ENCODE data around the gene E2F8. TPM values are rescaled to one million over a fixed set of nuclear protein-coding genes. Genes with fewer than 3 reads are reported as not detected.

E2F8 gene
- total and polyA plus RNA-seq, 2 donors (not counting 1 experiment from before 2014, with no cell fraction given): 0.22 to 0.24 TPM

DNA sequence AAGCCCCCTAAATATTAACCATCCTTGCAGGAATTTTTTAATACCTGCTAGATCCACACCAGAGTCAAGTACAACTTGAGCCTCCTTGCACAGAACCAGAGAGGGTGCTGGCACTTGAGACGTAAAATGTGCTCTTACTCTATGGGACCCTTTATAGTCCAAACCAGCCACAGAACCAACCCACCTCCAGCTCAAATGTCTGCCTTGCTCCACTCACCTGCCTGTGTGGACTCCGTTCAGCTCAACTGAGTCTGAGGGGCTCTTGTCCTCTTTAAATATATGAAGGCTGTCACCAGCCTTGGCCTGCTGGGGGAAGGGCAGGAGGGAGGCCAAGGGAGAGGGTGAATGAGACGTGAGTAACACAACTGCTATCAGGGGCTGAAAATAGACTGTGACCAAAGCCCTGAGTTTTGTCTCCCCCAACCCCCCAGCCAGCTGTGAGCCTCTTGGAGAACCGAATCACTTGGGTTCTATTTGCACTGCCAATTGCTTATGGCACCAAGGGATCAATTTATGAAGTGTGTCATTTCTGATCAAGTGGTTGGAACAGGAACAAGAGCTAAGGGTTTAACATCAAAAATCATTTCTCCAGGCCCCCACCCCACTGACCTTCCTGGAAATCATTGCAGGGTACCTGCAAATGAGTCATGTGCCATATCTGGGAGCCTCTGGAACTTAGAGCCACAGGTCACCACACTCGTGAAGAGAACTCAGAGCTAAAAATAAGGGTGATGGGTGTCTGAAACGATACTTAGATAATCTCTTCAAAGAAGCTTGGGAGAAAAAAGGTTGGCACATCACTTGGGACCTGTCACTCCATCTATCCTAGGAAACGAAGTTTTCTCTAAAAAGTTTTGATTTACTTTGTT is 38.8 kb downstream of the E2F8 start, which contains the start of gene CSRP3:
CSRP3 (minus strand) TSS at position 247 of the 869 bp plus-strand sequence. CDS start 9,535 bp downstream, outside the sequence.
- Histone ChIP-seq H3K4me1 (ENCODE audit: control insufficient read depth in 2 of 2, insufficient read depth in 2 of 2, low read length in 2 of 2) (no peaks in the 10 kb centered on the region), H4K20me1 (ENCODE audit: control insufficient read depth, insufficient read depth, low read length, poor library complexity, severe bottlenecking) (no peaks in the 10 kb centered on the region), H3K9me3 (ENCODE audit: control extremely low read depth in 1 of 3, control insufficient read depth in 2 of 3, insufficient read depth in 1 of 3, low read length in 2 of 3) (no peaks in the 10 kb centered on the region), H2AFZ (ENCODE audit: insufficient read depth, low read depth, low read length, poor library complexity, severe bottlenecking) (no peak within 1 kb of the TSS), H3K79me2 (ENCODE audit: control insufficient read depth, insufficient read depth, low read length) (no peaks in the 10 kb centered on the region), H3K27me3 (replicated peaks in 1 of 4; ENCODE audit: control extremely low read depth in 1 of 4, control insufficient read depth in 3 of 4, insufficient read depth in 4 of 4, low read length in 3 of 4) (peaks cover 0 to 3% (median 0%) of the 10 kb centered on the region in 4 experiments), H3K4me3 (ENCODE audit: control extremely low read depth in 1 of 5, extremely low read depth in 1 of 5, insufficient read depth in 1 of 5, low read depth in 2 of 5, low read length in 4 of 5) (no peak within 1 kb of the TSS), H3K4me2 (replicated peaks; ENCODE audit: low read depth, low read length, poor library complexity, severe bottlenecking) (no peak within 1 kb of the TSS), H3K36me3 (replicated peaks in 1 of 2; ENCODE audit: control extremely low read depth in 1 of 2, control insufficient read depth in 1 of 2, extremely low read depth in 1 of 2, insufficient read depth in 2 of 2, low read length in 1 of 2) (no peaks in the 10 kb centered on the region), H3K27ac (ENCODE audit: low read length in 2 of 2) (no peak within 1 kb of the TSS), H3K9ac (ENCODE audit: low read length) (no peak within 1 kb of the TSS)
- intact Hi-C loops (cut with micrococcal nuclease): no loop called here
- Mint-ChIP-seq H3K27ac (no peak within 1 kb of the TSS), H3K4me3 (no peak within 1 kb of the TSS), H3K4me1 (no peaks in the 10 kb centered on the region), H3K9me3 (ENCODE audit: insufficient read depth) (no peaks in the 10 kb centered on the region), H3K27me3 (peaks cover 13% of the 10 kb centered on the region)
- no peak for DNase-seq
- no peak for ATAC-seq (ENCODE audit: low read depth)
- TF ChIP-seq, protein P1, sequence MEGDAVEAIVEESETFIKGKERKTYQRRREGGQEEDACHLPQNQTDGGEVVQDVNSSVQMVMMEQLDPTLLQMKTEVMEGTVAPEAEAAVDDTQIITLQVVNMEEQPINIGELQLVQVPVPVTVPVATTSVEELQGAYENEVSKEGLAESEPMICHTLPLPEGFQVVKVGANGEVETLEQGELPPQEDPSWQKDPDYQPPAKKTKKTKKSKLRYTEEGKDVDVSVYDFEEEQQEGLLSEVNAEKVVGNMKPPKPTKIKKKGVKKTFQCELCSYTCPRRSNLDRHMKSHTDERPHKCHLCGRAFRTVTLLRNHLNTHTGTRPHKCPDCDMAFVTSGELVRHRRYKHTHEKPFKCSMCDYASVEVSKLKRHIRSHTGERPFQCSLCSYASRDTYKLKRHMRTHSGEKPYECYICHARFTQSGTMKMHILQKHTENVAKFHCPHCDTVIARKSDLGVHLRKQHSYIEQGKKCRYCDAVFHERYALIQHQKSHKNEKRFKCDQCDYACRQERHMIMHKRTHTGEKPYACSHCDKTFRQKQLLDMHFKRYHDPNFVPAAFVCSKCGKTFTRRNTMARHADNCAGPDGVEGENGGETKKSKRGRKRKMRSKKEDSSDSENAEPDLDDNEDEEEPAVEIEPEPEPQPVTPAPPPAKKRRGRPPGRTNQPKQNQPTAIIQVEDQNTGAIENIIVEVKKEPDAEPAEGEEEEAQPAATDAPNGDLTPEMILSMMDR (IDR thresholded peaks at IDR 0.05): no peak
- no peak for TF ChIP-seq EZH2 (IDR thresholded peaks at IDR 0.05; ENCODE audit: borderline replicate concordance, insufficient read depth, low read depth, low read length, poor library complexity, severe bottlenecking)
- ChIA-PET CTCF (no interaction called here), POLR2A (no interaction called here)
- WGBS (ENCODE audit: insufficient coverage): 100% methylated on average over 2 of the region's 7 CpGs

All from B cell (primary cell).